IMR-90 (cell line): ENCODE results near the gene SLC35B2. TPM values are rescaled to one million over a fixed set of nuclear protein-coding genes. Genes with fewer than 3 reads are reported as not detected.

Experiments
- USF2 ChIP-seq: fragments of 150-350 bp; IDR thresholded peaks from 2 replicates; pipeline ENCODE4 v1.6.1; 2017; ENCODE audit warnings: mild to moderate bottlenecking, antibody characterized with exemption, low read length, low read depth
- polyA plus RNA-seq, 3 experiments: library from polyadenylated mRNA; depleted of rRNA; stranded (reverse); fragments of >200 nt; gene quantifications; 2 replicates each; pipeline ENCODE4 v1.2.3, GENCODE V29; 2012; ENCODE audit warnings: low replicate concordance in 1 of 3
- total RNA-seq: library from RNA; depleted of rRNA; stranded (reverse); fragments of >200 nt; gene quantifications from 2 replicates; pipeline ENCODE4 v1.2.3, GENCODE V29; 2012

SLC35B2 gene
- total and polyA plus RNA-seq, 2 of the 4 experiments (the other 2 are of a cell fraction) = 51.4 to 89.9 TPM

- TF ChIP-seq USF2 = peak; percentile 41; the same call in 1 of the 2 replicates
Measured at GRCh38 chr6:44223319-44224028, 33.9 kb downstream of the SLC35B2 start, which contains the start of gene SLC29A1 (continued).
